ENCODE data around the gene PCNP. TPM values are rescaled to one million over a fixed set of nuclear protein-coding genes. Genes with fewer than 3 reads are reported as not detected.

Gene PCNP
- total RNA-seq, 1 experiment from 2014 or later: 194 TPM

- ChIA-PET CTCF (no interaction called here), POLR2A (ENCODE audit: low non-redundant PET) (no interaction called here)
- TF ChIP-seq EZH2 (IDR thresholded peaks at IDR 0.05; ENCODE audit: borderline replicate concordance, low read depth, low read length, poor library complexity, severe bottlenecking) (no peak), CTCF (conservative IDR thresholded peaks at IDR 0.05; ENCODE audit: low read depth, low read length) (no peak)
- Histone ChIP-seq H3K27me3 (replicated peaks; ENCODE audit: insufficient read depth, low read depth, low read length, poor library complexity) (no peaks in the 10 kb centered on the region), H3K4me1 (ENCODE audit: insufficient read depth, low read length, poor library complexity, severe bottlenecking) (no peaks in the 10 kb centered on the region), H3K4me3 (ENCODE audit: low read depth, low read length, poor library complexity, severe bottlenecking) (no peak overlapping the region), H3K9me3 (ENCODE audit: low read depth, low read length, poor library complexity, severe bottlenecking) (no peaks in the 10 kb centered on the region), H3K27ac (ENCODE audit: low read depth, low read length, poor library complexity, severe bottlenecking) (no peak overlapping the region), H3K36me3 (ENCODE audit: insufficient read depth, low read length, poor library complexity, severe bottlenecking) (no peaks in the 10 kb centered on the region)
- intact Hi-C loops (cut with micrococcal nuclease; ENCODE audit: unreplicated experiment): no loop called here
- BruUV-seq (replicated peaks): no TSS peak
- no peak for DNase-seq (ENCODE audit: low spot score)
These were observed 43.9 kb upstream of the PCNP start for GRCh38 chr3:101529816-101530685.

- H3K36me3 ChIP-seq (ENCODE audit: insufficient read depth, low read length, poor library complexity, severe bottlenecking): no peaks in the 10 kb centered on the region
- no TSS peak for BruUV-seq (replicated peaks)
- H3K9me3 ChIP-seq (ENCODE audit: low read depth, low read length, poor library complexity, severe bottlenecking): no peaks in the 10 kb centered on the region
- no peak for DNase-seq (ENCODE audit: low spot score)
- no peaks in the 10 kb centered on the region for H3K27me3 ChIP-seq (replicated peaks; ENCODE audit: insufficient read depth, low read depth, low read length, poor library complexity)
- H3K27ac ChIP-seq (ENCODE audit: low read depth, low read length, poor library complexity, severe bottlenecking): no peak overlapping the region
- no peaks in the 10 kb centered on the region for H3K4me1 ChIP-seq (ENCODE audit: insufficient read depth, low read length, poor library complexity, severe bottlenecking)
- intact Hi-C loops (cut with micrococcal nuclease; ENCODE audit: unreplicated experiment): no loop called here
- ChIA-PET POLR2A (ENCODE audit: low non-redundant PET) (no interaction called here), CTCF (interaction anchor here (0.6 kb wide), 1 partner anchor 40 kb away, joined by 9 read pairs; no protein-coding TSS in a partner anchor)
- no peak for TF ChIP-seq CTCF (conservative IDR thresholded peaks at IDR 0.05; ENCODE audit: low read depth, low read length)
- no peak for TF ChIP-seq EZH2 (IDR thresholded peaks at IDR 0.05; ENCODE audit: borderline replicate concordance, low read depth, low read length, poor library complexity, severe bottlenecking)
- H3K4me3 ChIP-seq (ENCODE audit: low read depth, low read length, poor library complexity, severe bottlenecking): no peak overlapping the region
These were observed 43.3 kb upstream of the PCNP start for GRCh38 chr3:101530686-101531047.

GRCh38 chr3:101531473-101532086 lies 42.4 kb upstream of the PCNP start:
- Histone ChIP-seq H3K27me3 (replicated peaks; ENCODE audit: insufficient read depth, low read depth, low read length, poor library complexity) (no peaks in the 10 kb centered on the region), H3K9me3 (ENCODE audit: low read depth, low read length, poor library complexity, severe bottlenecking) (no peaks in the 10 kb centered on the region), H3K36me3 (ENCODE audit: insufficient read depth, low read length, poor library complexity, severe bottlenecking) (no peaks in the 10 kb centered on the region), H3K4me3 (ENCODE audit: low read depth, low read length, poor library complexity, severe bottlenecking) (no peak overlapping the region), H3K27ac (ENCODE audit: low read depth, low read length, poor library complexity, severe bottlenecking) (no peak overlapping the region), H3K4me1 (ENCODE audit: insufficient read depth, low read length, poor library complexity, severe bottlenecking) (no peaks in the 10 kb centered on the region)
- no peak for TF ChIP-seq CTCF (conservative IDR thresholded peaks at IDR 0.05; ENCODE audit: low read depth, low read length)
- no peak for TF ChIP-seq EZH2 (IDR thresholded peaks at IDR 0.05; ENCODE audit: borderline replicate concordance, low read depth, low read length, poor library complexity, severe bottlenecking)
- no peak for DNase-seq (ENCODE audit: low spot score)
- no TSS peak for BruUV-seq (replicated peaks)
- intact Hi-C loops (cut with micrococcal nuclease; ENCODE audit: unreplicated experiment): no loop called here
- POLR2A ChIA-PET (ENCODE audit: low non-redundant PET): no interaction called here
- CTCF ChIA-PET: no interaction called here
